HUES6 (cell line): ENCODE data around the gene SETD2.
A peak's percentile ranks its signal among the peaks of the same experiment; 100 is the strongest.
"Not testable (repeated sequence)": the region's sequence is repeated elsewhere in the genome, so short reads cannot be mapped to it uniquely, and the experiment has no call there.

Experiments
- H3K27ac ChIP-seq: 2 replicates; pipeline ENCODE4 v1.7.0; 2013; ENCODE audit warnings: low read depth, mild to moderate bottlenecking, low read length, inconsistent platforms
- H3K27me3 ChIP-seq: 2 replicates; pipeline ENCODE4 v1.6.1; 2013; ENCODE audit warnings: low read length; ENCODE audit not compliant: control insufficient read depth, insufficient read depth
- H3K36me3 ChIP-seq: 2 replicates; pipeline ENCODE4 v1.6.1; 2013; ENCODE audit warnings: low read length; ENCODE audit not compliant: control insufficient read depth, insufficient read depth
- H3K4me1 ChIP-seq: 2 replicates; pipeline ENCODE4 v1.6.1; 2013; ENCODE audit warnings: low read length; ENCODE audit not compliant: control insufficient read depth, insufficient read depth
- H3K4me3 ChIP-seq: 2 replicates; pipeline ENCODE4 v1.5.1; 2013; ENCODE audit warnings: low read depth, low read length
- H3K9ac ChIP-seq: one replicate; pipeline ENCODE4 v1.6.1; 2013; ENCODE audit warnings: mild to moderate bottlenecking, low read length
- H3K9me3 ChIP-seq: 2 replicates; pipeline ENCODE4 v1.6.1; 2013; ENCODE audit warnings: low read depth, low read length; ENCODE audit not compliant: control insufficient read depth, insufficient read depth

The SETD2 gene

GRCh38 chr3:47065058-47065457 lies 98.9 kb downstream of the SETD2 start:
- H3K9ac ChIP-seq: no peak overlapping the region
- H3K9me3 ChIP-seq: no peaks in the 10 kb centered on the region
- H3K4me3 ChIP-seq: no peak overlapping the region
- no peaks in the 10 kb centered on the region for H3K4me1 ChIP-seq
- H3K27me3 ChIP-seq: no peaks in the 10 kb centered on the region
- no peak overlapping the region for H3K27ac ChIP-seq
- peaks cover 29% of the 10 kb centered on the region for H3K36me3 ChIP-seq

DNA sequence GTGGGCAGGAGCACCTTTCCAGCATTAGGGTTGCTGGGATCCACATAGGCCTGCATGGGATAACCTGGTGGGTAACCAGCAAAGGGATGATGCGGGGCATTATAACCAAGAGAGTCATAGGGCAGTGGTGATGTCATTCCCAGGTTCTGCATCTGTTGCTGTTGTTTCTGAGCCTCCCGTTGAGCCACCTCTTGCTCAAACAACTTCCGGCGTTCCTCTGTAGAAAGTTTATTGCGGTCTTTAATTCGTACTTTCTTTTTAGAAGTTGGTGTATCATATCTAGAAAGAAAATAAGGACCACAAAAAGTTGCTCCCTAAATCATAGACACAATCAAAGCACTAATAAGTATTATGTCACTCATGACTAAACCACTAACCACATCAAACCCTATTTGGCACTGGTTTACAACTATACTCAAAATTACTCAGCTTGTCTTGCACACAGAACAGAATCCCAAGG lies 106.7 kb downstream of the SETD2 start:
- H3K4me1 ChIP-seq: no peaks in the 10 kb centered on the region
- H3K4me3 ChIP-seq: no peak overlapping the region
- H3K27me3 ChIP-seq: no peaks in the 10 kb centered on the region
- H3K9me3 ChIP-seq: no peaks in the 10 kb centered on the region
- no peak overlapping the region for H3K9ac ChIP-seq
- no peak overlapping the region for H3K27ac ChIP-seq
- peaks cover 36% of the 10 kb centered on the region for H3K36me3 ChIP-seq

GRCh38 chr3:47056705-47057104 lies 107.2 kb downstream of the SETD2 start:
- Histone ChIP-seq H3K9me3 (no peaks in the 10 kb centered on the region), H3K27ac (no peak overlapping the region), H3K4me1 (no peaks in the 10 kb centered on the region), H3K9ac (no peak overlapping the region), H3K27me3 (no peaks in the 10 kb centered on the region), H3K4me3 (no peak overlapping the region), H3K36me3 (peaks cover 31% of the 10 kb centered on the region)

GRCh38 chr3:47054412-47054811 lies 109.5 kb downstream of the SETD2 start:
- peaks cover 31% of the 10 kb centered on the region for H3K36me3 ChIP-seq
- no peak overlapping the region for H3K9ac ChIP-seq
- H3K27ac ChIP-seq: no peak overlapping the region
- H3K4me1 ChIP-seq: no peaks in the 10 kb centered on the region
- no peaks in the 10 kb centered on the region for H3K27me3 ChIP-seq
- H3K4me3 ChIP-seq: no peak overlapping the region
- no peaks in the 10 kb centered on the region for H3K9me3 ChIP-seq

DNA sequence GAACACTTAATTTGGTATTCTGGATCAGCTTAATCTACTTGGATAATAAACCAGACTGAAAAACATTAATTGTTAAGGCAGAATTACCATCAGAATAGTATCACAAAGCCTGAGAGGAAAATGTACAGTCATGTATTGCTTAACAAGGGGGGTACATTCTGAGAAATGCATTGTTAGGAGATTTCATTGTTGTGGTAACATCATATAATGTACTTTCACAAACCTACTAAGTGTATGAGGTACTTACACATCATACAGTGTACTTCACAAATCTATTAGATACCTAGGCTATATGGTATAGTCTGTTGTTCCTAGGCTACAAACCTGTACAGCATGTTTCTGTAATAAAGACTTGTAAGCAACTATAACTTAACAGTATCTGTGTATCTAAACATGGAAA lies 116.2 kb downstream of the SETD2 start:
- no peak overlapping the region for H3K4me3 ChIP-seq
- H3K4me1 ChIP-seq: no peaks in the 10 kb centered on the region
- H3K27me3 ChIP-seq: no peaks in the 10 kb centered on the region
- peaks cover 27% of the 10 kb centered on the region for H3K36me3 ChIP-seq
- no peaks in the 10 kb centered on the region for H3K9me3 ChIP-seq
- no peak overlapping the region for H3K9ac ChIP-seq
- H3K27ac ChIP-seq: no peak overlapping the region

DNA sequence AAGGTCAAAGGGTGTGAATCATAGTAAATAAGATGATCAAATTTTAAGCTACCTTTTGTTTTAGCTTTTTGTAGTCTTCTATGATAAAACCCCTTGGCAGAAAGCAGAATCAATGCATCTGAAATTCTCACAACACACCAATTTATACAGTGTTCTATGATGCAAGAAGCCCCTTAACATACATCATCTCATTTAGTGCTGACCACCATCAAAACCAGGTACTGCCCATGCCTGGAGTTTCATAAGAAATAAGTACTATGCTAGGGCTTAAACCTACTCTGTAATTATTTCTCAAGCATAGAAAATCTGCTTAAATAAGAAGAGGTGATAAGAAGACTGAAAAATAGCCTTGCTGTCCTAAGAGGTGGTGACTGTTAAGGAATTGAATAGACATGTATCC lies 116.8 kb downstream of the SETD2 start:
- Histone ChIP-seq H3K27me3 (no peaks in the 10 kb centered on the region), H3K4me1 (no peaks in the 10 kb centered on the region), H3K36me3 (peaks cover 33% of the 10 kb centered on the region), H3K27ac (no peak overlapping the region), H3K4me3 (no peak overlapping the region), H3K9ac (no peak overlapping the region), H3K9me3 (no peaks in the 10 kb centered on the region)

DNA sequence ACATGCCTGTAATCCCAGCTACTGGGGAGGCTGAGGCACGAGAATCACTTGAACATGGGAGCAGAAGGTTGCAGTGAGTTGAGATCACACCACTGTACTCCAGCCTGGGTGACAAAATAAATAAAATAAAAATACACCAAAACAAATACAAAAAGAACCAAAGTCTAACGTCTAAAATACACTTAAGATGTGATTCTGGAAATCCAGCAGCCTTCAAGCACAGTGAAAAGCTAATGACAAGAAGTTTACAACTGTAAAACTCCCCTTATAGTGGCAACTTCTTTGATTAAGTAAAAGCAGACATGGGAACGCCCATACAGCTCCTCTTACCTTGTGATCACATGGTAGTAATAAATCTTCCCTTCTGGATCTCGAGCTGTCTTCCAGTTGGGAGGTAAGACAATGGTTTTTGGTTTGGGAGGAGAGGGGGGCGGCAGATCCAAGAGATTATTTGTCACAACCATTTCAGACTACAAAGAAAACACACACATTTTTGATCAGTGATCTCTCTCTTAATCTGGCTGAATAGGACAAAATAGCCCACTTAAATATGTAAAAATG lies 121.6 kb downstream of the SETD2 start:
- H3K27ac ChIP-seq: 0 out of 2 replicates have a peak overlapping the region, but pooled peaks have one; percentile 26
- H3K9me3 ChIP-seq: no peaks in the 10 kb centered on the region
- H3K4me3 ChIP-seq: no peak overlapping the region
- no peak overlapping the region for H3K9ac ChIP-seq
- no peaks in the 10 kb centered on the region for H3K4me1 ChIP-seq
- H3K36me3 ChIP-seq: peaks cover 66% of the 10 kb centered on the region
- H3K27me3 ChIP-seq: no peaks in the 10 kb centered on the region

DNA sequence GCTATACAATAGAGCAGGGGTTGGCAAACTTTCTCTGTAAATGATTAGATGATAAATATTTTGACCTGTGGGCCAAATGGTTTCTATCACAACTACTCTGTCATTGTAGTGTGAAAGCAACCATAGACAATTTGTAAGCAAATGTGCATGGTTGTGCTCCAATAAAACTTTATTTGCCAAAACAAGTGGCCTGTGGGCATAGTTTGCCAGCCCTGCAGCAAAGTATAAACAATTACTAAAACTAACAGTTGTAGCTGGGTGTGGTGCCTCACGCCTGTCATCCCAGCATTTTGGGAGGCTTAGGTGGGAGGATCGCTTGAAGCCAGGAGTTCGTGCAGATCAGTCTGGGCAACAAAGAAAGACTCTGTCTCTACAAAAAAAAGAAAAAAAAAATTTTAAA lies 122.8 kb downstream of the SETD2 start:
- Histone ChIP-seq H3K9ac (no peak overlapping the region), H3K9me3 (no peaks in the 10 kb centered on the region), H3K27ac (no peak overlapping the region), H3K36me3 (peaks cover 71% of the 10 kb centered on the region), H3K4me1 (no peaks in the 10 kb centered on the region), H3K27me3 (no peaks in the 10 kb centered on the region), H3K4me3 (no peak overlapping the region)

DNA sequence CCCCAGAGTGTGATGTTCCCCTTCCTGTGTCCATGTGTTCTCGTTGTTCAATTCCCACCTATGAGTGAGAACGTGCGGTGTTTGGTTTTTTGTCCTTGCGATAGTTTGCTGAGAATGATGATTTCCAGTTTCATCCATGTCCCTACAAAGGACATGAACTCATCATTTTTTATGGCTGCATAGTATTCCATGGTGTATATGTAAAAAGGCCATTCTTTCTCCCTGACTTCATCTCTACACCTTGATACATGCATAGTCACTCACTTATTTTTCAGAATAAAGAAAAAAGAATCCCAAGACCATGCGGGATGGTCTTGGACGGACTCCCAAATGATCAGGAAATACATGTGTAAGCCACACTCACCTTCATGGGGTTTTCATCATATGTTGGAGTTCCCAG lies 126.6 kb downstream of the SETD2 start:
- H3K36me3 ChIP-seq: peaks cover 76% of the 10 kb centered on the region
- H3K9me3 ChIP-seq, H3K27ac ChIP-seq, H3K27me3 ChIP-seq, H3K9ac ChIP-seq, H3K4me1 ChIP-seq, H3K4me3 ChIP-seq: not testable (repeated sequence)

DNA sequence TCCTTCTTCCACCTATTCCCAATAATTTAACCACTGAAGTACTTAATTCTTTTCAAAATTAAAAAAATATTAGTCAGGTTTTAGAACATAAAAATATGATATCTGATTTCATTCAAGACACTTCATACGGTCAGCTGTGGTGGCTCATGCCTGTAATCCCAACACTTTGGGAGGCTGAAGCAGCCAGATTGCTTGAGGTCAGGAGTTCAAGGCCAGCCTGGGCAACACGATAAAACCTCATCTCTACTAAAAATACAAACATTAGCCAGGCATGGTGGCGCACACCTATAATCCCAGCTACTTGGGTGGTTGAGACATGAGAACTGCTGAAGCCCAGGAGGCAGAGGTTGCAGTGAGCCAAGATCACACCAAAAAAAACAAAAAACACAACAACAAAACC lies 127.8 kb downstream of the SETD2 start:
- no peaks in the 10 kb centered on the region for H3K4me1 ChIP-seq
- no peak overlapping the region for H3K4me3 ChIP-seq
- peaks cover 71% of the 10 kb centered on the region for H3K36me3 ChIP-seq
- no peaks in the 10 kb centered on the region for H3K9me3 ChIP-seq
- no peaks in the 10 kb centered on the region for H3K27me3 ChIP-seq
- no peak overlapping the region for H3K9ac ChIP-seq
- no peak overlapping the region for H3K27ac ChIP-seq

- H3K9ac ChIP-seq: no peak overlapping the region
- no peaks in the 10 kb centered on the region for H3K9me3 ChIP-seq
- H3K27ac ChIP-seq: no peak overlapping the region
- no peak overlapping the region for H3K4me3 ChIP-seq
- H3K4me1 ChIP-seq: no peaks in the 10 kb centered on the region
- no peaks in the 10 kb centered on the region for H3K27me3 ChIP-seq
- H3K36me3 ChIP-seq: peaks cover 71% of the 10 kb centered on the region
These were observed 128.3 kb downstream of the SETD2 start for GRCh38 chr3:47035645-47036044.
